GM19372 (cell line): ENCODE results near the gene TUBG2.
A peak's percentile ranks its signal among the peaks of the same experiment; 100 is the strongest.

Experiments used
- ATAC-seq: cut with Tn5 transposase; IDR thresholded peaks from one replicate; pipeline ENCODE4 v1.9.1; 2021; ENCODE audit warnings: mild to moderate bottlenecking, low read depth, moderate library complexity; ENCODE audit not compliant: unreplicated experiment

TUBG2 gene

DNA sequence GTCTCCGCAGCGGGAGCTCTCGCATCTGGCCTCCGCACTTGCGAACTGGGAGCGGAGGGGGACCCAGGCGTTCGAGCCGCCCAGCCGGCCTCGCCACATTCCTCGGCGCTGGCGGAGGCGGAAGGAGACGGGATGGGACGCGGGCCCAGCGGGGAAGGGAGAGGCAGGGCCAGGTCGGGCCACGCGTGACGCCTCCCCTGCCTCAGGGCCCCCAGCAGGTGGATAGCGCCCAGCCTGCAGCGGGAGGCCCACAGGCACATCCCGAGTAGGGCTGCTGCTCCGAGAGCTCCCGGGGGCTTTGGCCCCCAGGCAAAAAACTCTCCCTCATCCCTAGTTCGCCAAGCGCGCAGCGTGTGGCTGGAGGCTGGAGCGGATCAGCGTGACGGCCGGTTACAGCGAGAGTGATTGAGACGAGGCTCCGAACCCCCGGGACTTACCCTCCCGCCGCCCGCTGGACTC, 16.9 kb downstream of the TUBG2 start:
- no peak for ATAC-seq

DNA sequence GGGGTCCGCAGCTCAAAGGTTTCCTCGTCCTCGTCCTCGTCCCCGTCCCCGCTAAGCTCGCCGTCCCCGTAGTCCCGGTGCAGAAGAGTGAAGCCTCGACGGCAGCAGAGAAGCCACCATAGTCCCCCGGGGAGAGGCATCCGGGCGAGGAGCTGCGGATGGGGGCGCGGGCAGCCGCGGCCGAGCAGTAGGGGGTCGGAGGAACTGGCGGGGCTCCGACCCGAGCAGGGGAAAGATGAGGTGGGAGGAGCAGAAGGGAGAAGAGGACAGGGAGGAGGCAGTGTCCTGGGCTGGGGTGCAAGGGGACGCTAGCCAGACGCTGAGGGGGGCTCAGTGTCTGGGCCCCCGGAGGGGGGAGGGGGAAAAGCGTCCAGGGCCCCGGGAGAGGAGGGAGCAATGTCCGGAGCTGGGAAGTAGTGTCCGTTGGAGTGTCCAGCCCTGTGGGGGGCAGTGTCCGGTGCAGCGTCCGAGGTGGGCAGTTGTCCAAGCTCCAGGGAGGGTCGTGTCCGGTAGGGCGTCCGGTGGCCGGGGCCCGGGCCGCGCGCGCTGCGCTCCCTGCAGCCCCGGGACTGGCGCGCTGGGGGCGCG, 17.4 kb downstream of the TUBG2 start, which contains the start of gene PLEKHH3:
PLEKHH3 (minus strand) TSS at position 571 of the 588 bp plus-strand sequence; CDS start at position 140, 431 bp downstream.
- ATAC-seq, result no peak

DNA sequence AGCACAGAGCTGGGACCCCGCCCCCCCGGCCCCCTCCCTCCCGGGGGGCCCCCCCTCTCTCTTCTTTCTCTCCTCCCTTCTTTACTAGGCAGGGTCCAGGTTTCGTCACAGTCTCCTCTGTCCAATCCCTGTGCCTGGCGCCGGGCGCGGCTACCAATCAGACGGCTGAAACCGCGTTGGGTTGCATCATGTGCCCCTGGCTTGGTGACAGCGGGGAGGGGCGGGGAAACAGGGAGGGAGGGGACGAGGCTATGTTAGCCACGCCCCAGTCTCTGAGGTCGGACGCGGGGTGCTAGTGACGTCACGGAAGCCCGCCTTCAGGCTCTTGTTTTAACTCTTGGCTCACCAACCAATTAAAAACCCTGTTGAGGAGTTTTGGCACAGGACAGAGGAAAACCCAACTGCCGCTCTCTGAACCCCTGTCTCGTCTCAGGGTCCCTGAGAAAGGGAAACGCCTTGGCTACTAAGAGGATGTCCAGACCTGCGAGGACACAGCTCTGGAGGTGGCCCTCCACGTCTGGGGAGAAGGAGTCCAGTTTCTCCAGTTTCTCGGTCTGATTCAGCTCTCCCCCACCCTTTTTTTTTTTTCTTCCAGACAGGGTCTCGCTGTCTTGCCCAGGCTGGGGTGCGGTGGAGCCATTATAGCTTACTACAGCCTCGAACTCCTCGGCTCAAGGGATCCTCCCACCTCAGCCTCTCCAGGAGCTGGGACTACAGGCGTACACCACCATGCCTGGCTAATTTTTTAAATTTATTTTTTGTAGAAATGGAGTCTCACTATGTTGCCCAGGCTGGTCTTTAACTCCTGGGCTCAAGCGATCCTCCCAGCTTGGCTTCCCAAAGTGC, 18.2 kb downstream of the TUBG2 start:
- ATAC-seq, result peak; percentile 70

DNA sequence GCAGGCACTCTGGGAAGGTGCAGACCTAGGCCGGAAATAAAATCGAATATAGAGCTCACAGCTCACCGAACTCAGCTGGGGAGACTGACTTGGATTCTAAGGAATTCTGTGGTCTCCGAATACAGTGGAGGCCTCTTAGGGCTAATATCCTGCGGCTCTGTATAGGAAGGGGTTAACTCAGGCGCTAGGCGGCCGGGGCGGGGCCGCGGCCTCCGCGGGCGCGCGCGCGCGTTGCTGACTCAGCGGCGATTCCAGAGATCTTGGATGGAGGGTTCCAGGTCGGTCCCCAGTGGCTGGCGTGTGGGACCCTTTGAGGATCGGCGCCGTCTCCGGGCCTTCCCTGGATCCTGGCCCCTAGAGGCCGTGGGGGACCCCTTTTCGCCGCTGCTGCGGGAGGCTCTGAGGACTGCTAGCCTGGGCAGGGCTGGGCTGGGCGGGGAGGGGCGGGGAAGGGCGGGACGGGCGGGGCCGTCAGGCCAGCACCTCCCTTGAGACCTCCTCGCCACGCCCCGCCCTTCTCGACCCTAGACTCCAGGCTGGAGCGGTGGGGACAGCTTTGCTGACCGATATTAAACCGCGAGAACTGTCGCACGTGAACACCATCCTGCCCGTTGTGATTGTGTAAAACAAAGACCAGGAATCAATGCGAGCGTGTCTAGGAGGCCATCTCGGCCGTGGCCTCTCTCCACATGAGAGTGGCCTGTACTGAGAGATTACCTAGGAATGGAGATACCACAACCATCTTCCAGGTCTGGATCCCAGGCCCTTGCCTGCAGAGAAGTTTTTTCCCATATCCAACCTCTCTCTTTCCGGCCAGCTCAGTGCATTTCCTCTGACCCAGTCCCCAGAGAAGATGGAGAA, 19.1 kb downstream of the TUBG2 start:
- no peak for ATAC-seq

DNA sequence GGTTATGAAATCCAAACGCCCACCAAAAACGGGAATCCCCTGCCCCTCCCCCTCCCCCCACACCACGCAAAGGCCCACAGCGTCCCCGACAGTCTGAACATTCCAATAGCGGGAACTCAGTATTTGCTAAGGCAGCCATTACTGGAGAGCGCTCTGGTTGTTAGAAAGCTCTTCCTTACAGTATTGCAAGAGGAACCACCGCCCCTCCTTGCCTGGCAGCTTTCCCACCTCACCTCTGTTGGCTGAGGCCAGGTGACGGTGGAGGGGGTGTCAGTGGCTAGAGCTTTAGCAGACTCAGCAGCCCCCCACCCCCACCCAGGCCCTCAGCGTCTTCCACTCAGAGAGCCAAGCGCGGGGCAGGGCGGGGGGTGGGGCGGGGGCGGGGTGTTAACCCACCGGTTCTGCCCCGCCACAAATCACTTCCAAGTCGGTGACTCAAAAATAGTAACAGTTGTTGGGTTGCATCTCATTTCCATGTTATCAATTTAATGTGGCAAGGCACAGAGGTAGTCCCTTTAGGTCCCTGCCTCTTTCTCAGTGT, 19.9 kb downstream of the TUBG2 start:
- no peak for ATAC-seq

DNA sequence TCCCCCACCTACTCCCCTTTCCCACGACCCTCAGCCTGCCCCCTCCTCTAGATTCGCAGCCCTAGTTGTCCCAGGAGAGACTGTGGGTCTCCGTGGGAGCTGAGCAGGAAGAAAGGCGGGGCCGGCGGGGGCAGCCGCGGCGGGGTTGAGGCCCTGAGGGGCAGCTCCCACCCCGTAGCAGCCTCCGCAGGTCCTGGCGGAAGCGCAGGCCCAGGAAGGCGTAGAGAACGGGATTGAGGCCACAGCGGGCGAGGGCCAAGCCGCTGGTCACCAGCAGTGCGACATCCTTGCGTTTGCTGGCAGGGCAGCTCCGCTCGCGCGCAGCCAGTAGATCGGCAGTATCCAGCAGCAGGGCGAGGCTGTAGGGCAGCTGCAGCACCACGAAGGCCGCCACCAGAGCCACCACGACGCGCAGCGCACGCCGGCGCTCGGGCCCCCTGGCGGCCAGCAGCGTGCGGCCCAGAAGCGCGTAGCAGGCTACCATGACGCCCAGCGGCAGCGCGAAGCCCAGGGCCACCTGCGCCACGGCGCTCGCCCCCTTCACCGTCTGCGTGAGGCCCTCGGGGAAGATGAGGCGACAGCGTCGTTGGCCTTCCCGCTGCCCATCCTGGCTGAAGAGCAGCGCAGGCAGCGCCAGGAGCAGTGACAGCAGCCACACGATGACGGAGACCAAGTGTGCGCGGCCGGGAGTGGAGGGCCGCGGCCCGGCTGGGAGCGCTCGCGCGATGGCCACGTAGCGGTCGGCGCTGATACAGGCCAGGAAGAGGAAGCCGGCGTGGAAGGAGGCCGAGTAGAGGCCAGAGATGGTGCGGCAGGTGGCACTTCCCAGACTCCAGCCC, 20.6 kb downstream of the TUBG2 start:
- no peak for ATAC-seq

DNA sequence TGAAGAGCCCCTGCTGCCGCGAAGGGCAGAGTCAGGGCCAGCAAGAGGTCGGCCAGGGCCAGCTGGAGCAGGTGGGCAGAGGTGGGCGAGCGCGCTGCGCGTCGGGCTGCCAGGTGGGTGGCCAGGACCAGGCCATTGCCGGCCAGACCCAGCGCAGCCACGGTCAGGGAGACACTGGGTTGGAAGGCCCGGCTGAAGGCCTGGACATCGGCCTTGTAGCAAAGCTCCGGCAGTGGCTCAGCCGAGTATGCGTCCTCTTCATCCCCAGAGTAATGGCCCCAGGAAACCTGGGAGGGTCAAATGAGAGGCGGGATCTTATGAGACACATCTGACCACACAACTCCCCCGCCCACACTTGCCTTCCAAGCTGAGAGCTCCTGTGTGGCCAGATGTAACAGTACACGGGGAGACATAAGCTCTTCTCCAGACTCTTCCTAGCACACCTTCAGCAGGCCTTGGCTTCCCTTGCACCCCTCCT, 21.3 kb downstream of the TUBG2 start:
- no peak for ATAC-seq

DNA sequence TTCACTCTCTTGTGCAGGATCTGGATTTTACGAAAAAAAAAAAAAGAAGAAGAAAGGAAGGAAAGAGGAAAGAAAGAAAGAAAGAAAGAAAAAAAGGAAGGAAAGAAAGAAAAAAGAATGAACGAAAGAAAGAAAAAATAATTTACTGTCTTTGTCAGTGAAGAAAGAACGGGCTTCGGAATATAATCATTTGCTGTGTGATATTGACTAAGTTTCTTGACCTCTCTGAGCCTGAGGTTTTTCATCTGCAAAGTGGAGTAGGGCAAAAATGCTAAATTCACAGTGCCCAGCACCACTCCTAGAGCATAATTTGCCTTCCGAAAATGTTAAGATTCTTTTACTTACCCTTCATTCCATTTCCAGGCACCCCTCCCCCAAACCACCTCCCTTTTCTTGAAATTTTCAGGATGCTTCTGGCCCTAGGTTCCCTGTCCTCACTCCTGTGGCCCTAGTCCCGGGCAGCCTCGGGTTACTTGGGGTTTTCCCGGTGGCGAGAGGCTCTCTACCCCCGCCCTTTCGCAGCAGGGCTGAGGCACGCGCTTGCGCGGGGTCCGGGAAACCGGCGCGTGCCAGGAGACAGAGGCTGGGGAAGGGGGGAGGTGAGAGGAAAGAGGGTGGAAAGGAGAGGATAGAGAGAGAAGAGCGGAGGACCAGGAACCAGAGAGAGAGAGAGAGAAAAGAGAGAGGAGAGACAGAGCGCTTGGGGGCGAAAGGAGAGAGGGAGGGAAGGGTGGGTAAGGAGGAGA, 23.1 kb downstream of the TUBG2 start, which contains the start of gene CNTNAP1:
CNTNAP1 (plus strand) TSS at position 556 of the 746 bp plus-strand sequence. CDS start 299 bp downstream, outside the sequence.
- ATAC-seq, result no peak

DNA sequence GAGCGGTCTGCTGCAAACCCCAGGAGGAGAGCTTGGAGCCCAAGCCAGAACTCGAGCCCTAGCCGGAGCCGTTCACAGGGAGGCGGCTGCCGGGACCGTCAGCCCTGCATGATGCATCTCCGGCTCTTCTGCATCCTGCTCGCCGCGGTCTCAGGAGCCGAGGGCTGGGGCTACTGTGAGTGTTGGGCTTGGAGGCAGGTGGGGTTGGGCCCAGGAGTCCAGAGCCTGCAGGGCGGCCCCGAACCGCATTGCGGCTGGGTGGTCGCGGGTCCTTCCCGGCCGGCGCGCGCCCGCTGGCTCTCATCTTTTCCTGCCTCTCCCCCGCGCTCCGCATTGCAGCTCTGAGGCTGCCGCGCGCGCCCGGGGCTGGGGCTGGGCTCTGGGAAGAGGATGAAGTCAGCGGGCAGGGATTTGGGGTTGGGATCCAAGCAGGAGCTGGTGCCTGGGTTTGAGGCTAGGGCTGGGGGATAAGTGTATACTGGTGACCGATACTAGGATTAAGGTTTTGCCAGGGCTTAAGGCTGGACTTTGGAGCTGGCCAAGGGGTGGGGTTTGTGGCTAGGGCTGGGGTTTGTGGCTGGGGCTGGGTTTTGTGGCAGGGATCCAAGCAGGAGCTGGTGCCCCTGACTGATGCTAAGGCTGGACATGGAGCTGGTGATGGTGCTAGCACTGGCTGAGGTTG, 23.8 kb downstream of the TUBG2 start:
- no peak for ATAC-seq

DNA sequence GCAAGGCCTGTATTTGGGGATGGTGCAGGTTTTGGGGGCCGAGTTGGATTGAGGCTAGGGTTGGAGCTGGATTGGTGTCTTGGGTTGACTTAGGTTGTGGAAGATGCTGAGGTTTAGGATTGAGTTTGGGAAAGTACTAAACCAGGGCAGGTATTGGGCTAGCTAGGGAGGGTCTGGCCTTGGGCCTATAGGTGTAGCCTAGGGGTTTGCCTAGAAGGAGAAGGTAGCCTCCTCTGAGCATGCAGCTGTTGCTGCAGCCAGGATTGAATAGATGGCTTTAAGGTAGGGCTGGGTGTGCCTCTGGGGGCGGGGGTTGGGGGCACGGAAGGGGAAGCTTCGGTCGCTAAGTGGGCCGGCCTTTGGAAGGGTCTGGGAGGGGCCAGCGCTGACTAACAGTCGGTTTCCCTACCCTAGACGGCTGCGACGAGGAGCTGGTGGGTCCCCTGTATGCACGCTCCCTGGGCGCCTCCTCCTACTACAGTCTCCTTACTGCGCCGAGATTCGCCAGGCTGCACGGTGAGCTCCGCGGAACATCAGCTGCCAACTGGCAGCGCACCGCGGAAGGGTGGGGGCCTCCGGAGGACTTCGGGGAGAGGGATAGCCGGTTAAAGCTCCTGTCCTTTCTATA, 24.4 kb downstream of the TUBG2 start:
- no peak for ATAC-seq

DNA sequence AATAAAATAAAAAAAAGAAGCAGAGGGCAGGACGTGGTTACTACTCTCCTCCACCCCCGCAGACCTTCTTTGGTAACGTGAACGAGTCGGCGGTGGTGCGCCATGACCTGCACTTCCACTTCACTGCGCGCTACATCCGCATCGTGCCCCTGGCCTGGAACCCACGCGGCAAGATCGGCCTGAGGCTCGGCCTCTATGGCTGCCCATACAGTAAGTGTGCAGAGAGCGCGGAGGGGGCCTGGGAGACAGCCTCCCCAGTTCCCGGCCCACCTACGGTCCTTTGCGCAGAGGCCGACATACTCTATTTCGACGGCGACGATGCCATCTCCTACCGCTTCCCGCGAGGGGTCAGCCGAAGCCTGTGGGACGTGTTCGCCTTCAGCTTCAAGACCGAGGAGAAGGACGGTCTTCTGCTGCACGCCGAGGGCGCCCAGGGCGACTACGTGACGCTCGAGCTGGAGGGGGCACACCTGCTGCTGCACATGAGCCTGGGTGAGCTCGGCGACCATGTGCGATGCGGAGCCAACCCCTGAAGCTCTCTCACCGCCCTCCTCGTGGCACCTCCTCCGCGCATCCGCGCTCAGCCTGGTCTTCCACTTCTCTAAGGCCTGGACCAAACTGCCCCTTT, 26.0 kb downstream of the TUBG2 start:
- no peak for ATAC-seq

DNA sequence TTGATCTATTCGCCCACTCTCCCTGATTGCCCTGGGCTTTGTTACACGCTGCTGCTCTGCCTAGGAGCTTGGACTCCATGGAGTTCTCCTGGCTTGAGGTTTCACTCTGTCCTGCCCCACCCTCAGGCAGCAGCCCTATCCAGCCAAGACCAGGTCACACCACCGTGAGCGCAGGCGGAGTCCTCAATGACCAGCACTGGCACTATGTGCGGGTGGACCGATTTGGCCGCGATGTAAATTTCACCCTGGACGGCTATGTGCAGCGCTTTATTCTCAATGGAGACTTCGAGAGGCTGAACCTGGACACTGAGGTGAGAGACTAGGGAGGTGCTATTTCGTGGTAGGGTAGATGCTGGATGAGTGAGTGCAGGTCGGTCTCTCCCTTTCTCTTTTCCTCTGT, 26.7 kb downstream of the TUBG2 start:
- no peak for ATAC-seq

DNA sequence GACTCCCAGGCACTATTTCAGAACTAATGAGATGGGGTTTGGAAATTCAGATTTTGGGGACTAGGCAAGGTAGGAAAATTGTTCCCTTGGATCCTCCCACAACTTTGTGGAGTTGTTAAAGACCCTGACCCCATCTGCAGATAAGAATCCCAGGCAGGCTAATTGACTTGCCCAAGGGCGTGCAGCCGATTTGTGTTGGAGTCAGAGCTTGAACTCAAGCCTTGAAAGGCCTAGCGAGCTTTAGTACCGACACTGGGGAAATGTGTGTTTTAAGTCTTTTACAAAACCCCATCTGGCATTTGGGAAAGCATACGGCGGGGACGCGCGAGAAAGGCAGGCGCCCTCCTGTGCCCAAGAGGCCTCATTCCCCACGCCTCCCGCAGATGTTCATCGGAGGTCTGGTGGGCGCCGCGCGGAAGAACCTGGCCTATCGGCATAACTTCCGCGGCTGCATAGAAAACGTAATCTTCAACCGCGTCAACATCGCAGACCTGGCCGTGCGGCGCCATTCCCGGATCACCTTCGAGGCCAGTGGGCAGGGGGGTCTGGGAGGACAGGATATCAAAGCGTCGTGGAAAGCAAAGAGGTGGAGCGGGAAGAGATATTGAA, 27.5 kb downstream of the TUBG2 start:
- ATAC-seq, result no peak

DNA sequence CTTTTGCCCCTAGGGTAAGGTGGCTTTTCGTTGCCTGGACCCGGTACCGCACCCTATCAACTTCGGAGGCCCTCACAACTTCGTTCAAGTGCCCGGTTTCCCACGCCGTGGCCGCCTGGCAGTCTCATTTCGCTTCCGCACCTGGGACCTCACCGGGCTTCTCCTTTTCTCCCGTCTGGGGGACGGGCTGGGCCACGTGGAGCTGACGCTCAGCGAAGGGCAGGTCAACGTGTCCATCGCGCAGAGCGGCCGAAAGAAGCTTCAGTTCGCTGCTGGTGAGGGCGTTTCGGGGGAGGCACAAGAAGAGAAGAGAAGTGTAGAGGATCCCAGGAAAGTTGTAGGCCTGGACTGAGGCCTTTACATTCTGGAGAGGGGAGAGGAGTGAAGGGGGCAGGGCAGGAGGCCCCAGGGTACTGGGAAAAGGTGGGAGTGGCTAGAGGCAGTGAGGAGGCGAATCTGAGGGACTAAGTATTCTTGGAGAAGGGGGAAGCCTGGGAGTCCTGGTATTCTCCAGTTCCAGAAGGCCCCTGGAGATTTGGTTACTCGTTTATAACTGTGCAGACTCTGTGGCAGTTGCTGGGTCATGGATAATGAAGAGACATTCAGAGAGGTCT, 28.7 kb downstream of the TUBG2 start:
- ATAC-seq, result no peak

DNA sequence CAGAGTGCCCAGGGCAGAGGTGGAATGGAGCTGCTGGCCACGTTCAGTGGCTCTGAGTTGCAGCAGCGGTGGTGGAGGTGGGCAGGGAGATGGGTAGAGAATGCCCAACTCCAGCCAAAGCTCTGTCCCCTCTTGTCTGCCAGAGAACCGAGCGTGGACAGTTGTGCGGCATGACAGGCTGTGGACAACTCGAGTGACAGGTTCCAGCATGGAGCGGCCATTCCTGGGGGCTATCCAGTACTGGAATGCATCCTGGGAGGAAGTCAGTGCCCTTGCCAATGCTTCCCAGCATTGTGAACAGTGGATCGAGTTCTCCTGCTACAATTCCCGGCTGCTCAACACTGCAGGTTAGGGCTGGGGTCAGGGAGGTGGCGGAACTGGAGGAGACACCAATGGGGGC, 31.5 kb downstream of the TUBG2 start:
- no peak for ATAC-seq

DNA sequence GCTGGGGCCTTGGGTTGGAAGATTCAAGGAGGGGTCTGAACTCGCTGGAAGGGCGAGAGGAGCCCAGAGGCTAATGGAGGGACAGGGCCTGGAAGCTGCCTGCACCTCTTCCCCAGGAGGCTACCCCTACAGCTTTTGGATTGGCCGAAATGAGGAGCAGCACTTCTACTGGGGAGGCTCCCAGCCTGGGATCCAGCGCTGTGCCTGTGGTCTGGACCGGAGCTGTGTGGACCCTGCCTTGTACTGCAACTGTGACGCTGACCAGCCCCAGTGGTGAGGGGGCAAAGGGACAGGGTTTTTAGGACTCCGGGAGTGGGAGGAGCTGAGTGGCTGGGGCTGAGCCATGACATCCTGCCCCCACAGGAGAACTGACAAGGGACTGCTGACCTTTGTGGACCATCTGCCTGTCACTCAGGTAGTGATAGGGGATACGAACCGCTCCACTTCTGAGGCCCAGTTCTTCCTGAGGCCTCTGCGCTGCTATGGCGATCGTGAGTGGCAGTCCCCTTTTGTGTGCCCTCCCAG, 32.0 kb downstream of the TUBG2 start:
- no peak for ATAC-seq
